Measurements from ENCODE around the gene COL4A3. TPM values are rescaled to one million over a fixed set of nuclear protein-coding genes. Genes with fewer than 3 reads are reported as not detected.

COL4A3 gene
- total and polyA plus RNA-seq, 9 of the 15 experiments (the other 6 are each of a cell fraction or from before 2014, with no cell fraction given) = not detected

GRCh38 chr2:227324995-227325838 is 160.8 kb downstream of the COL4A3 start, which contains the start of gene MFF (continued):
- TF ChIP-seq, protein P1, sequence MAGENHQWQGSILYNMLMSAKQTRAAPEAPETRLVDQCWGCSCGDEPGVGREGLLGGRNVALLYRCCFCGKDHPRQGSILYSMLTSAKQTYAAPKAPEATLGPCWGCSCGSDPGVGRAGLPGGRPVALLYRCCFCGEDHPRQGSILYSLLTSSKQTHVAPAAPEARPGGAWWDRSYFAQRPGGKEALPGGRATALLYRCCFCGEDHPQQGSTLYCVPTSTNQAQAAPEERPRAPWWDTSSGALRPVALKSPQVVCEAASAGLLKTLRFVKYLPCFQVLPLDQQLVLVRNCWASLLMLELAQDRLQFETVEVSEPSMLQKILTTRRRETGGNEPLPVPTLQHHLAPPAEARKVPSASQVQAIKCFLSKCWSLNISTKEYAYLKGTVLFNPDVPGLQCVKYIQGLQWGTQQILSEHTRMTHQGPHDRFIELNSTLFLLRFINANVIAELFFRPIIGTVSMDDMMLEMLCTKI (IDR thresholded peaks at IDR 0.05; ENCODE audit: partially characterized antibody) = no peak
- TF ChIP-seq ELK3 (CRISPR knock-in tag; IDR thresholded peaks at IDR 0.05) (no peak), RBM15 (IDR thresholded peaks at IDR 0.05; ENCODE audit: insufficient read depth, low read length) (no peak), MCM3 (IDR thresholded peaks at IDR 0.05) (no peak), DDX20 (tag; IDR thresholded peaks at IDR 0.05; ENCODE audit: low read depth) (no peak), RHOXF2B (CRISPR knock-in tag; conservative IDR thresholded peaks at IDR 0.05) (no peak), E2F6 (IDR thresholded peaks at IDR 0.05; ENCODE audit: borderline replicate concordance in 1 of 2, extremely low read depth in 1 of 2, insufficient read depth in 1 of 2, insufficient read length in 1 of 2, low read depth in 1 of 2, low read length in 1 of 2, poor library complexity in 1 of 2, severe bottlenecking in 1 of 2) (peak; percentile 92 to 94), SOX6 (IDR thresholded peaks at IDR 0.05) (no peak; the same call in 1 of the 2 replicates), OTX1 (CRISPR knock-in tag; IDR thresholded peaks at IDR 0.05) (no peak), SIN3A (IDR thresholded peaks at IDR 0.05; ENCODE audit: borderline replicate concordance in 2 of 2, control insufficient read depth in 1 of 2, low read depth in 2 of 2, low read length in 2 of 2) (peak in 1 of 2 experiments; percentile 71; a peak in 1 of 4 replicates), NEUROD1 (IDR thresholded peaks at IDR 0.05; ENCODE audit: borderline replicate concordance, low read depth, low read length, partially characterized antibody) (peak; percentile 73), ARHGAP35 (IDR thresholded peaks at IDR 0.05; ENCODE audit: partially characterized antibody) (no peak), POLR2A (conservative IDR thresholded peaks at IDR 0.05) (peak; percentile 78), SNRNP70 (optimal IDR thresholded peaks at IDR 0.05; ENCODE audit: low read depth, low read length) (no peak), SRSF1 (IDR thresholded peaks at IDR 0.05; ENCODE audit: low read depth, low read length) (no peak), ZKSCAN1 (IDR thresholded peaks at IDR 0.05; ENCODE audit: low read depth, low read length) (no peak), HDAC3 (IDR thresholded peaks at IDR 0.05; ENCODE audit: borderline replicate concordance, partially characterized antibody) (no peak), ZNF124 (CRISPR knock-in tag; IDR thresholded peaks at IDR 0.05) (no peak), ZNF212 (CRISPR knock-in tag; IDR thresholded peaks at IDR 0.05) (no peak), RAD51 (IDR thresholded peaks at IDR 0.05; ENCODE audit: borderline replicate concordance, low read depth) (peak; percentile 90), ZSCAN29 (IDR thresholded peaks at IDR 0.05) (no peak), ZNF79 (CRISPR knock-in tag; IDR thresholded peaks at IDR 0.05; ENCODE audit: low read depth) (no peak), ZNF140 (CRISPR knock-in tag; IDR thresholded peaks at IDR 0.05) (no peak), GTF2A2 (tag; IDR thresholded peaks at IDR 0.05) (no peak)

Data from K562 (cell line).